GM19351 (cell line): ENCODE results near the gene AMHR2.

ENCODE experiments used
- ATAC-seq: cut with Tn5 transposase; IDR thresholded peaks from one replicate; pipeline ENCODE4 v1.9.1; 2021; ENCODE audit warnings: mild to moderate bottlenecking, moderate library complexity; ENCODE audit not compliant: unreplicated experiment

AMHR2 gene

DNA sequence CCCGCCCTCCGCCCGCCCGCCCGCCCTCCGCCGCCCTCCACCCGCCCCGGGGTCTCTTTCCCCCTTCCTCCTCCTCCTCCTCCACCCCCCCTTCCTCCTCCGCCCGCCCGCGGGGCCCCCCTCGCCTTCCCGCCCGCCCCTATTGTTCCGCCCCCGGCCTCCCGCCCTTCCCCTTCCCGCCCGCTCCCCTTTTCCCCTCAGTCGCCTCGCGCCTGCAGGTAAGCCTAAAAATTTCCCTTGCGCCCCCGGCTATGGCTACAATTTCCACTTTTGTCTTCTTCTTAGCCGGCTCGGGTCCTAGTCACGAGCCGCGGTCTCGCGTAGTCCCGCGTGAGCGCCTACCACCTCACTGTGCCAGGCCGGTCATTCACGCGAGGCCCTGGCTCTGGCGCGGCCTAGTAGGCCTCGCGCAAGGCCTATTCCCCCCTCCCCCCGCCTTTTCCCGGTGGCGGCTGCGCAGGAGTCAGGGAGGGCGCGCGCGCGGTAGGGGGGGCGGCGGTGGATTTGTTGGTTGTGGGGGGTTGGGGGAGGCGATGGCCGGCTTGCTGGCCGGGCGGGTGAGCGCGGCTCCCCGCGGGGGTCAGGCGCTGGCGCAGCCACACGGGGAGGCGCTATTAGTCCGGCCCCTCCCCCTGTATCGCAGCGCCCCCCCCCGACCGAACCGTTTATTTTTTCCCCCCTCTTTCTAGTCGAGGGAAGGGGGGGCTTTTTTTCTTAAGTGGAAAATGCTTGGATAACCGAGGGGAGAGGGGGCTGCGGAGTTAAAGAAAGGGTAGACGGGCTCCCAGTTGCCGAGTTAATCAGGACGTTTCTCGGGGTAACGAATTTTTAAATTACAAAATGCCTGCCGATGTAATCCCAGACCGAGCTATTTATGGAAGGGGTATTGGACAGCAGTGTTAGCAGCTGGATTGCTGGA lies 28.8 kb downstream of the AMHR2 start:
- peak; percentile 30 for ATAC-seq

DNA sequence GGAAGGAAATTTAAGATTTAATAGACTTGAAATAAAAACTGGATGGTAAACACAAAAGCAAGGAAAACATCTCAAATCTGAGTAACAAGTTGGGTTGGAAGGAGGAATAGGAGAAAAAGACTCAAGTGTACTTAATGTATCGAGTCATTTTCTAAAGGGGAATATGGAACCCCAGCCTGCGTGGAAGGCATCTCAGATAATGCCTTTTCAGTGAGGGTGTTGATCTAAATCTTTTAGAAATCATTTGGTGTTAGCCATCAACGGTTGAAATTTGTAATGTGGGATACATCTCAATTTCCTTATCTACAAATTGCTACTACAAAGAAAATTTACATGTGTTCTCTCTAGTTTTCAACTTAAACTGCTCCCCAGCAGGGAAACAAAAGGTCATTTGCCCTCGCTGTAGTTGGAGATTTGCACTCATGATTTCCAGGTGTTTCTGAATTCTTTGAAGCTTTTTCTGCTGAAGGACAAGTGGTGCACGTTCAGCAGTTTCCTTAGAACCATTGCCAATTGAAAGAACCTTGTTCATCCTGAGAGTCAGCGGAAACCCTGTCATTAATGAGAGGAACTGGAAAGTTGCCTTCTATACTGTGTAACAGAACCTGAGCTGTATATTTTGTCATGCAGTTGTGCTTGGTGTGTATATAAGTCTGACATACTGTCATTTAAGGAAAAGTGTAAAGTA lies 30.4 kb downstream of the AMHR2 start:
- no peak for ATAC-seq

DNA sequence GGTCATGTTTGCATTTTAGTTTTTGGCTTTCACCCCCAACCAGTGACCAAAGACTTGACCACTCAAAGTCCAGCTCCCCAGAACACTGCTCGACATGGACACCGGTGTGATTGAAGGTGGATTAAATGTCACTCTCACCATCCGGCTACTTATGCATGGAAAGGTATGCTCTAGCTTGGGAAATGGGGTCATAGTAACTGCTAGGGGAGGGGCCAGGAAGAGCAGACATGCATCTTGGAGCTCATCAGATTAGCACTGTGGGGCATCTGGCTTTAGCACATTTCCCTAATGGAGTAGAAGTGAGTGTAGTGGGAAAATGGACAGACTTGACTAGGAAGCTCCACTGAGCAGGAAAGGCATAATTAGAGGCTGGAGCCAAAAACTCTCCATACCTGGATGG lies 31.1 kb downstream of the AMHR2 start:
- no peak for ATAC-seq

DNA sequence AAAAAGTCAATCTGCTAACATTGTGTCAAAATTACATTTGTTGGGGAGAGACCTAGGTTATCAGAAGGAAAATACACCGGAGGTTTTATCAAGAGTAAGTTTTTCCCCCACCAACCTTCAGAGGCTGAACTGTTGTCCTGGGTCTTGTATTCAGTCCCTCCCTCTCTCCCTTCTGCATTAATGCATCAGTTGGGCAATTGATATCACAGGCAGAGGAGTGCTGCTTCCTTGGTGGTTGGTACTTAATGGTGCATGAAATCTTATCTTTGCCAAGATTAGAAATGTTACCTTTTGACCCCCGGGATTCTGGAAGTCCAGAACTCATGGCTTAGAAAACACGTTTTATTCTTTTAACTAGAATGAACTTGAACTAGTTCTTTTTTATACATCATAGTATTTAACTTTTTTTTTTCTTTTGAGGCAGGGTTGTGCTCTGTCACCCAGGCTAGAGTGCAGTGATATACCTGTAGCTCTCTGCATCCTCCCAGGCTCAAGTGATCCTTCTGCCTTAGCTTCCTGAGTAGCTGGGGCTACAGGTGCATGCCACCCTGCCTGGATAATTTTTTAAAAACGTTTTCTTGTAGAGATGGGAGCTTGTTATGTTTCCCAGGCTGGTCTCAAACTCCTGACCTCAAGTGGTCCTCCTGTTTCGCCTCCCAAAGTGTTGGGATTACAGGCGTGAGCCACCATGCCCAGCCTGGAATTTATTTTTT lies 33.2 kb downstream of the AMHR2 start:
- no peak for ATAC-seq

DNA sequence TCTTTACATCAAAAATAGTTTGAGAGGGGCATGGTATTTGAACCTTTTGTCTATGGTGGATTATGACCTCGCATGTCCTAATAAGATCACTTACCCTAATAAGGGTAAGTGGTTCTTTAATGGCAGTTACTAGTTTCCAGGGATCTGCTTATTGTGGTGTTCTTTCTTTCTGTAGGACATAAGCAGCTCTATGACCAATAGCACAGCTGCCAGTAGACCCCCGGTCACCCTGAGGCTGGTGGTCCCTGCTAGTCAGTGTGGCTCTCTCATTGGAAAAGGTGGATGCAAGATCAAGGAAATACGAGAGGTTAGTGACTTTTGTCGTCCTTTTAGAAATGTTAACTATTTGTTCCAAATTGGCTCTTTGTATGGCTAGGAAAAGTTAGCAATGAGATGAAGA lies 35.4 kb downstream of the AMHR2 start:
- ATAC-seq: no peak

DNA sequence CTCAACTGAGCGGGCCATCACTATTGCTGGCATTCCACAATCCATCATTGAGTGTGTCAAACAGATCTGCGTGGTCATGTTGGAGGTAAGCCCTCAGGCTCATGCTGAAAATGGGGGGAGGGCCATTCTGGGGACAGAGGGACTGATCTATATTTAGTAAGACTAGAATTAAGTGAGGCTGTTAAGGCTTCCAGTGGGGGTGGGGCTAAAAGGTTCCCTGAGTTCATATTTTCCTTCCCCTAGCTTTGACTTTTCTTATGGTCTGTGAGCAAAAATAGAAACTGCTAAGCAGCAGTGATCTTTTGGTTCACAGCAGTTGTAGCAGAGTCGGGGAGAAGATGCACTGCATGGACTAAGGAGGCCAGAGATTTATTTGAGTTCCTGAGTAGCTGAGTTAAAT lies 37.4 kb downstream of the AMHR2 start:
- no peak for ATAC-seq

DNA sequence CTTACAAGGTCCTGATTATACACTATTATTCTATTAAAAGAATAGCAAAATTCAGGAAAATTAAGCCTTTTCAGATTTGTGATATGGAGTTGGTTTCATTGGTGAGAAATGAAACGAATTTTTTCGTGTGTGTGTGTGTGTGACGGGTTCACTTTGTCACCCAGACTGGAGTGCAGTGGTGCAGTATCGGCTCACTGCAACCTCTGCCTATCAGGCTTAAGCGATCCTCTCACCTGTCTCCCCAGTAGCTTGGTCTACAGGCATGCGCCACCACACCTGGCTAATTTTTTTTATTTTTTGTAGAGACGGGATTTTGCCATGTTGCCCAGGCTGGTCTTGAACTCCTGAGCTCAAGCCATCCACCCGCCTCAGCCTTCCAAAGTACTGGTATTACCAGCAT lies 37.9 kb downstream of the AMHR2 start:
- no peak for ATAC-seq

DNA sequence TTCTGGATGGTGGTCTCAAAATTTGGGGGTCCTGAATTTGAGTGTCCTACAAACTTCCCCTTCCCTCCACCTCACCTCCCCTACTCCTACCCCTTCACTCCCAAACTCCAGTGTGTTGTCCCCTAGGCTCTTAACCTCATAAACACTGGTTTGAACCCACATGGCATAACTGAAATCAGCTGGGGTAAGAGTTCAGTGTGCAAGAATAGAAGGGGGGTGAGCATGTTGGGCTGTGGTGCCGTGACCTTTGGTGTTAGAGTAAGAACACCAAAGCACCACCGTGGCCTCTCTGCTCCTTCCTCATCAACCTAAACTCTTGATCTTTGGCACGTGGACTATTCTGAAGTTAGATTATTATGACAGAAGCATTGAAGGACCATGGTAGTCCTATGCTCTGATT lies 39.3 kb downstream of the AMHR2 start:
- ATAC-seq: no peak

DNA sequence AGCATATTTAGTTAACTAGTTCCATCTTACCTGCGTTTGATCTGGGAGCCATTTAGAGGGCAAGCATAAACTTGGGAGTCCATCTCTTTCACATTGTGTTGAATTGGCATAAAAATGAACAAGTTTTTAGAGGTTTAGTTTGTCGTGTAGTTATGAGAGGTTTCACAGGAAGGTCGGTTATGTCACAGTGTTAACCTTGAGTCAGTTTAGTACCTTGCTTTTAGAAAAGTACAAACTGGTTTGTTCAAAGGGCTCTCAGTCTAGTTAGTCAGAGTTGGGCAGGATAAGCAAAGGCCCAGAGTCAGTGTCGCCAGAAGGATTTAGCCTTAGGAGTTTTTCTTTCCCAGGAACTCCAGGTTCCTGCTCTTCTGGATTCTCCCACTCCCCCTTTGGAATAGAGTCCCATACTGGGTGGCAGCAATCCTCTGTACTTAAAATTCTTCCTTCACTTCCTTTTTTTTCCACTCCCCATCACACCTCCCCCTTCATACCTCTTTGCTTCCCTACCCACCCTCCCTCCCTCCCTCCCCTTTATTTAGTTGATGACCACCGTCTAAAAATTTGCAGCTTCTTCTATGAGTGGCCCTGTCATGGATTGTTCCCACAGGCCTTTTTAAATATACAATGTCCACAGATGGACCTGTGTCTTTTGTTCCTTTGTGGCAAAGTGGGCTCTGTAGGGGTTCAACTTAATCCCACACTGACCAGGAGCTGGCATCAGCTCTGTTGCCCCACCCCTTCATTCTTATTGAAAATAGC lies 40.3 kb downstream of the AMHR2 start:
- ATAC-seq: no peak

DNA sequence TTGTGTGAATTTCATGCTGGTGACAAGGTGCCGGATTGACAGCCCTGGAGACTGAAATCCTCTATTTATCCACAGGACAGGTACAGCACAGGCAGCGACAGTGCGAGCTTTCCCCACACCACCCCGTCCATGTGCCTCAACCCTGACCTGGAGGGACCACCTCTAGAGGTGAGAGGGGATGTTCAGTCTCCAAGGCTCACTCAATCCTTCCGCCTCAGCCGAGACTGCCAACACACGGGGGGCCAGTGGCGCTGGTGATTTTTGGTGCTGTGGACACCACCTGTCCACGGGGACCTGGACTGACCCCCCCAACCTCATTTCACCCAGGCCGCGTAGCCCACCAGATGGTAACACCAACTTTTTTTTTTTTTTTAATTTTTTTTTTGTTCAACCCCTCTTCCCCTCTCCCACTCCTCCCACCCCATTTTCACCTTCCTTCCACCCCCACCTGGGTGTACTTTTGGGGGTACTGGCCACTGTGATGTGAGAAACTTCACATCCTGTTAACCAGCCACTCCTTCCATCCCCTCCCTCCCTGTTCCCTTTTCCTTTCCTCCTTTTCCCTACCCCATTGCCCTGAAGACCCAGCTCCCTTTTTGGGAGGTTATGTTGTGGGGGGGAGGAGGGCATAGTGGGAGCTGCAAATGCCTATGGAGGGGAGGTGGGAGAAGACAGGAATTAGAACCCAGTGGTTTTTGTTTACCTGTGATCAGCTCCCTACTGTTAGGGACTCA lies 41.2 kb downstream of the AMHR2 start:
- ATAC-seq: no peak

DNA sequence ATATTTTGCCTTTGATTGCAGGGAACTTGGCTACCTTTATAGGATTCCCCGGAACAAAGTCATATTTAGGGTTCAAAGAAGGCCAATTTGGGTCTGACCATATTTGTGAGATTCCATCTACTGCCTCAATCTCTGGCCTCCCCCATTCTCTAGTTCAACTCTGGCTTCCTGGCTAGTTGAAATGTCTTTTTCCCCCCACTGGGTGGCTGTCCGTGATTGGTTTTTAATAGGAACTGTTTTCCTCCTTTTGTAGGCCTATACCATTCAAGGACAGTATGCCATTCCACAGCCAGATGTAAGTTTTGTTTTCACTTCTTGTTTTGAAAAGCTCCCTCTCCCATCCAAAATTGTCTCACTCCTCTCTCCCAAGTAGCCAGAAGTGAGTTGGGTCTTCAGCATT lies 42.0 kb downstream of the AMHR2 start:
- no peak for ATAC-seq

DNA sequence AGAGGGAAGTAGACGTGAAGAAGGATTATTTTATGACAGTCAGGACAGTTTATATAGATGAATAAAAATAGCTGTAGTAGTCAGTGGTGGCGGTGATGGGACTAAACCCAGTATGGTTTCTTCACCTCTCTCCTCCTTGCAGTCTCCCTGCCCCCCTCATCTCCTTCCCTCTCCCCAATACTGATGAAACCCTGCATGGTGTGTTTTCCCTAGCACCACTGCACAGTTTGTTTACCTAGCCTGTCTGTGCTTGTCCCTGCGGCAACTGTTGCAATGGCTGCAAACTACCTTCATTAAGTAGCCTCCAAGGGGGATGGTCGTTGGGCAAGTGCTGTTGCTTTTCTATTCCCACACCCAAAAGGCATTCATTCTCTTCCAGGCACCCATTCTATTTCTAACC lies 43.0 kb downstream of the AMHR2 start:
- ATAC-seq: no peak

DNA sequence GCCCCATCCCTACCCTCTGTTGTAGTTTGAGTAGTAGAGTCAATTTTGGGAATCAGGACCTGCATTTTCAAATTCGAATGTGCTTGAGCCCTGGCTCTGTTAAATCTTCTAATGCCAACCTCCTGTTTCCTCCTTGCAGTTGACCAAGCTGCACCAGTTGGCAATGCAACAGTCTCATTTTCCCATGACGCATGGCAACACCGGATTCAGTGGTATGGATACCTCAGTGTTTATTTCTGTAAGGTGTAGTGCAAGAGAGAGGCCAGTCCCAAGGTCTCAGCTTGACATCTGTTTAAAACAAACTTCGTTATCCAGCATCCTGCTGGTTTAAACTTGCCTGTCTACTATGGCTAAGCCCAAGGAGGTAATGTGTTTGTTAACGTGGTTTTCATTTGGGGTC lies 43.4 kb downstream of the AMHR2 start:
- no peak for ATAC-seq

DNA sequence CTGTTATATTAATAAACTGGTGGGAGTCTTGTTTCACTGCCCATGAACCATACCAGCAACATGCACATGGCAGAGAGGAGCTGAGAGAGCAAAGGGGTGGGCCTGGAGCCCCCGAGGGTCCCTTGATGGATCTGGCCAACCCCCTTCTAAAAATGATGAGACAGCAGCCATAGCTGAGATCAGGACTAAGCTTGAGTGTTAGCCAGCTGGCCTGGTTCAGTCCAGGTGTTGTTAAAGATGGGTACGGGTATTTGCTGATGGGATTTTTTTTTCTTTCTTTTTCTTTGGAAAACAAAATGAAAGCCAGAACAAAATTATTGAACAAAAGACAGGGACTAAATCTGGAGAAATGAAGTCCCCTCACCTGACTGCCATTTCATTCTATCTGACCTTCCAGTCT lies 44.2 kb downstream of the AMHR2 start:
- ATAC-seq: no peak

DNA sequence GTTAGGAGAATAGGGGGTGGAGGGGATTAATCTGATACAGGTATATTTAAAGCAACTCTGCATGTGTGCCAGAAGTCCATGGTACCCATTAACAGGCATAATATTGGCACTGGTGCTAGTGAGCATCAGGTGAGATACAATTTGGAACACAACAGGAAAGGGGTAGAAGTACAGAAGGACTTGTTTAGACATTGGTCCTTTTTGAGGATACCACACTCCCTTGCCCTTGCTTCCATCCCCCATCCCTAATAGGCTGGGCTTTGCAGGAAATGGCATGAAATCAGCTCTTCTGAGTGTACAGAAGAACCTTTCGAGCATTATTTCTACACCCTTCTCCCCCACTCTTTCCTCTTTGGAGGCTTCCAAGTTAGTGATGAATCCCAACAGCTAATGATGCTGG lies 44.6 kb downstream of the AMHR2 start:
- ATAC-seq: no peak

DNA sequence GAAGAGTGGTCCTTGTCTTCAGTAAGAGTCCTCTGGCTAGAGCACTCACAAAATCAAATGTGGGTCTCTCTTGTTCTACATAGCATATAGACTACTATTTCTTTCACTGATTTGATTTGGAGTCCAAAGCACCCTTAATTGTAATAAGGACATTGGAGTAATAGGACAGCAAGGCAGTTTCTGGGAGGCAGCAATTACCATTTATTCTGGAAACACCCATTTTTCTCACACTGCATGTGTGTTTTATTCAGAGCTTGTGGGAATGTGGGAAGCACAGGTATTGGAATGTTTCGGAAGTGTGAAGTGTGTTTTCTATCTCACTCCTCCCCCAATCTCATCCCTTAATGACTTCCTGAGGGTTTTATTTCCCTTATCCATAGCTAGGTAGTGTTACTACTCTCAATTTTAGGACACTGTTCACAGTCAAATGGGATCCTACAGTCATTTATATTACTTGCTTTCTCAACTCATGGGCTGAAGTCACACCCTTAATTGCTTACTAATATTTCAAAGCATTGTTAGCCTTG lies 48.5 kb downstream of the AMHR2 start:
- no peak for ATAC-seq

DNA sequence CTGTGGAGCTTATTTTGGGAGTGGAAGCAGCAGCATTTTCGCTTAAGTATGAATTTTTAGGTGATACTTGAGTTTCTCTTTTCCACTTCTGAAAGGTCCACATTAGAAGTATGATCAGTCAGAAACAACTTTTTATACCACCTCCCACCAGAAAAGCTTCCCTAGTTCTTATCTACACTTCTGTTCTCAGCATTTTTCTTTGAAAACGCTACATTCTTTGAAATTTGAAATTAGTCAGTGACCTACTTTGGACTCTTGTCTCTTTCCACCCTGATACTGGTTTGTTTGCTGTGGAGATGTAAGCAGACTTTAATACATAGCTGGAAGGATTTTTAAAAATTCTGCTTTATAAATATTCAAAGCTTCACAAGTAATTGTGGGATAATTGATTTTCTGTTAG lies 50.4 kb downstream of the AMHR2 start:
- no peak for ATAC-seq

DNA sequence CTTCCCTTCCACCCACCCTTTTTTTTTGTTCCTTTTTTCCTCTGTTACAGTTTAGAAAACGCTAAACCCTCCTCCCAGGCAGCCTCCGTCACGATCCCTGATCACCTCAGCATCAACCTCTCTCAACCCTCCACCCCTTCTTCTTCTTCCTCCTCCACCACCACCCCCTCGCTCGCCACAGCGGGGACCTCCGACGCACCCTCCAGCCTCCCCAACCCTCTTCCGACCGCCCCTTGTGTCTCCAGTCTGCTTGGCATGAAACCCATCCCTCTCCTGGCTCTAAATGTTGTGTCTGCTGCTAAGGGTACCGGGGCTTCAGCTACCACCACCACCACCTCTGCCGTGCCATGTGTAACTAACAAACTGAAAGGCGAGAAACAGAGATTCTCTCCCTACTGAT lies 51.2 kb downstream of the AMHR2 start:
- ATAC-seq: no peak

DNA sequence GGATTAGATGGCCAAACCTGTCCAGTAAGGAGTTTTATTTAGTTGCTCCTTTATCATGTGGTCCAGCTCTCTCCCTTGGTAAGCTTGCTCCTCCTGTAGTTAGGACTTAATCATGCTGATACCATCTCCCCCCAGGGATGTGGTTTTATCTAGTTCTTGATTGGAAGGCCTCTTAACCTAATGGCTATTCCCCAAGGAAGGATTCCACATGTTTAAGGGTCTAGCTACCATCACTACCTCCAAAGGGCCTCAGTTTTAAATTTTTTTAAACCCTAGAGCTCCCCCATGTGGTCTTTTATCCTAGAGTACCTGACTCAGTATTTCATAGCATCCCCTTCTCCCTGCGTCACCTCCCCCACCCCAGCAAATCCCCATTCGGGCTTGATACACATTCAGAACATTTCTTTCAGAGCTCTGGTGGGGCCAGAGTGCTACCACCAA lies 53.1 kb downstream of the AMHR2 start:
- ATAC-seq: no peak

DNA sequence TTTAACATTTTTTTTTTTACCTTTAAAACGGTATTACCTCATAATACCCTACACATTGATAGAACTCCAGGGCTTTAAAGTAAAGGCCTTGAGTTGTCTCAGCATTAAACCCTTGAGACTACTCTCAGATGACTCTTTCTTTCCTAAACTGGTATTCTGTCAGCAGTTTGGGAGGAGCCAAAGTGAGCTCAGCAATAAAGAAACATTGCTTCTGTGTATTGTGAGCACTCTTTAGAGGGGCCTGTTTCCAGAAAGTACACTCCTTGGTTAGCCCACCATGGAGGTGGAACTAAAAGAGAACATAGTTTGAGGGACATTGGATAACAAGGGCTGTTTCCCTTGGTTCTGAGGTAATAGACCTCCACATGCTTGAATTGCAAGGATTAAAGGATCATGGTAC lies 55.2 kb downstream of the AMHR2 start:
- no peak for ATAC-seq
